C4-2B (cell line): ENCODE data around the gene ADAMTS9.

ENCODE experiments used
- CTCF ChIP-seq: fragments of 450-650 bp; conservative IDR thresholded peaks from 2 replicates; pipeline ENCODE4 v1.5.1; 2017; ENCODE audit warnings: mild to moderate bottlenecking
- ZFX ChIP-seq: fragments of 450-650 bp; IDR thresholded peaks from 2 replicates; pipeline ENCODE4 v1.6.1; 2017

GRCh38 chr3:64667887-64668581 is 19.8 kb downstream of the ADAMTS9 start:
- TF ChIP-seq CTCF: no peak
- TF ChIP-seq ZFX: no peak
